HCT116 (cell line): ENCODE results near the gene KNTC1. TPM values are rescaled to one million over a fixed set of nuclear protein-coding genes. Genes with fewer than 3 reads are reported as not detected.

Experiments used
- ATAC-seq: fragments of 200-7000 bp; cut with Tn5 transposase; 2 replicates; pipeline ENCODE4 v1.9.1; 2020; ENCODE audit warnings: mild to moderate bottlenecking, moderate library complexity
- BruUV-seq: library from RNA; stranded (reverse); fragments of 400-500 nt; replicated peaks from 2 replicates; lab custom pipeline; 2021; lab: Mats Ljungman, UMichigan
- CTCF ChIA-PET: fragments of 300-600 bp; sonication (Branson Sonifier 250); formaldehyde crosslinking; loops from one replicate; lab custom pipeline; 2021; ENCODE audit warnings: antibody characterized with exemption; lab: Charles Lee
- POLR2A ChIA-PET: fragments of 300-600, 350-600 bp; sonication (Branson Sonifier 250); formaldehyde crosslinking; loops from one replicate; lab custom pipeline; 2021; ENCODE audit warnings: antibody characterized with exemption; lab: Charles Lee
- RAD21 ChIA-PET, 2 experiments: fragments of 300-600 bp; sonication (Branson Sonifier 250); formaldehyde crosslinking; loops; one replicate each; lab custom pipeline; 2023; ENCODE audit warnings: low total read pairs in 2 of 2; ENCODE audit not compliant: uncharacterized antibody in 2 of 2, unreplicated experiment in 2 of 2, low non-redundant PET in 1 of 2; lab: Charles Lee
- DNase-seq: peaks from one replicate; pipeline ENCODE4 v3.0.0-alpha.2; 2010; ENCODE audit warnings: low read depth, low spot score
- H2AFZ ChIP-seq: fragments of 200-600 bp; shearing (Covaris generic), sonication (generic); 2 replicates; pipeline ENCODE4 v1.6.1; 2017; ENCODE audit warnings: low read depth, mixed run types, mixed read lengths, antibody characterized with exemption, low read length; ENCODE audit not compliant: poor library complexity, severe bottlenecking
- H3K27ac ChIP-seq: 2 replicates; pipeline ENCODE4 v1.5.1; 2012; ENCODE audit warnings: low read depth, low read length
- H3K27me3 ChIP-seq: fragments of 200-600 bp; sonication (generic); 2 replicates; pipeline ENCODE4 v1.6.1; 2016; ENCODE audit warnings: mixed run types, low read length, mixed read lengths; ENCODE audit not compliant: insufficient read depth
- H3K36me3 ChIP-seq, 2 experiments: fragments of 200-500 bp in 1 of 2; fragments of 200-600 bp in 1 of 2; sonication (Bioruptor generic) in 1 of 2; sonication (generic) in 1 of 2; 2 replicates each; pipeline versions ENCODE4 v1.5.1 to v1.6.1; 2014 to 2016; ENCODE audit warnings: low read length in 2 of 2, inconsistent platforms in 1 of 2, mixed read lengths in 1 of 2, mixed run types in 1 of 2; ENCODE audit not compliant: insufficient read depth in 2 of 2, control insufficient read depth in 1 of 2
- H3K4me1 ChIP-seq, 2 experiments: fragments of 200-600 bp in 1 of 2; sonication (generic) in 1 of 2; 2 replicates each; pipeline versions ENCODE4 v1.5.1 to v1.6.1; 2012 to 2017; ENCODE audit warnings: low read length in 2 of 2, inconsistent platforms in 1 of 2, mild to moderate bottlenecking in 1 of 2, mixed read lengths in 1 of 2, mixed run types in 1 of 2, moderate library complexity in 1 of 2; ENCODE audit not compliant: insufficient read depth in 2 of 2, control insufficient read depth in 1 of 2
- H3K4me2 ChIP-seq: fragments of 200-600 bp; sonication (generic); 2 replicates; pipeline ENCODE4 v1.6.1; 2017; ENCODE audit warnings: mixed run types, low read length, mixed read lengths
- H3K4me3 ChIP-seq, 2 experiments: fragments of 200-600 bp in 1 of 2; sonication (generic) in 1 of 2; replicated peaks in 1 of 2; 2 replicates each; pipeline ENCODE4 v1.5.1; 2011 to 2016; ENCODE audit warnings: low read length in 2 of 2, control low read depth in 1 of 2, low read depth in 1 of 2, mild to moderate bottlenecking in 1 of 2, mixed read lengths in 1 of 2, mixed run types in 1 of 2
- H3K79me2 ChIP-seq: fragments of 200-600 bp; sonication (generic); 2 replicates; pipeline ENCODE4 v1.6.1; 2017; ENCODE audit warnings: mild to moderate bottlenecking, mixed run types, low read length, moderate library complexity, mixed read lengths; ENCODE audit not compliant: insufficient read depth
- H3K9ac ChIP-seq: fragments of 200-600 bp; sonication (generic); 2 replicates; pipeline ENCODE4 v1.6.1; 2016; ENCODE audit warnings: low read length, mixed read lengths
- H3K9me2 ChIP-seq: fragments of 200-600 bp; sonication (generic), shearing (Covaris generic); 2 replicates; pipeline ENCODE4 v1.6.1; 2017; ENCODE audit warnings: mixed run types, mild to moderate bottlenecking, moderate library complexity; ENCODE audit not compliant: insufficient read depth
- H3K9me3 ChIP-seq, 2 experiments: fragments of 200-500 bp in 1 of 2; fragments of 200-600 bp in 1 of 2; sonication (Bioruptor generic) in 1 of 2; sonication (generic) in 1 of 2; 2 replicates each; pipeline ENCODE4 v1.6.1; 2014 to 2017; ENCODE audit warnings: low read length in 2 of 2, mixed read lengths in 2 of 2, inconsistent platforms in 1 of 2, low read depth in 1 of 2, mild to moderate bottlenecking in 1 of 2, mixed run types in 1 of 2, moderate library complexity in 1 of 2; ENCODE audit not compliant: control insufficient read depth in 1 of 2, insufficient read depth in 1 of 2
- H4K20me1 ChIP-seq: fragments of 200-600 bp; sonication (generic), shearing (Covaris generic); 2 replicates; pipeline ENCODE4 v1.6.1; 2017; ENCODE audit warnings: mixed run types, mild to moderate bottlenecking, moderate library complexity; ENCODE audit not compliant: insufficient read depth
- CBX3 ChIP-seq: IDR thresholded peaks from 2 replicates; pipeline ENCODE4 v1.6.1; 2012; ENCODE audit warnings: low read depth
- EGR1 ChIP-seq: IDR thresholded peaks from 2 replicates; pipeline ENCODE4 v1.6.1; 2012; ENCODE audit warnings: low read depth
- ELF1 ChIP-seq: IDR thresholded peaks from 2 replicates; pipeline ENCODE4 v1.6.1; 2012; ENCODE audit warnings: low read depth, borderline replicate concordance
- EZH2phosphoT487 ChIP-seq: fragments of 200-600 bp; IDR thresholded peaks from 2 replicates; pipeline ENCODE4 v1.6.1; 2018; ENCODE audit warnings: antibody characterized with exemption, borderline replicate concordance
- JUND ChIP-seq: IDR thresholded peaks from 2 replicates; pipeline ENCODE4 v1.6.1; 2012
- MAX ChIP-seq: IDR thresholded peaks from 2 replicates; pipeline ENCODE4 v1.6.1; 2012
- POLR2A ChIP-seq: IDR thresholded peaks from 2 replicates; pipeline ENCODE4 v1.7.0; 2011; ENCODE audit warnings: borderline replicate concordance; ENCODE audit not compliant: insufficient read depth, insufficient read length; ENCODE audit errors: extremely low read depth
- RAD21 ChIP-seq: IDR thresholded peaks from 2 replicates; pipeline ENCODE4 v1.6.1; 2012; ENCODE audit warnings: low read depth, mild to moderate bottlenecking
- SIN3A ChIP-seq: IDR thresholded peaks from 2 replicates; pipeline ENCODE4 v1.6.1; 2012; ENCODE audit warnings: low read depth
- SRF ChIP-seq: IDR thresholded peaks from 2 replicates; pipeline ENCODE4 v1.6.1; 2012; ENCODE audit warnings: low read depth
- TCF7L2 ChIP-seq: IDR thresholded peaks from 2 replicates; pipeline ENCODE4 v1.7.0; 2011; ENCODE audit warnings: borderline replicate concordance, inconsistent platforms; ENCODE audit not compliant: insufficient read depth, insufficient read length; ENCODE audit errors: extremely low read depth
- YY1 ChIP-seq: IDR thresholded peaks from 2 replicates; pipeline ENCODE4 v1.6.1; 2011; ENCODE audit warnings: low read length, low read depth, moderate library complexity, mild to moderate bottlenecking; ENCODE audit not compliant: insufficient replicate concordance; ENCODE audit errors: extremely low read depth
- ZBTB33 ChIP-seq: IDR thresholded peaks from 2 replicates; pipeline ENCODE4 v1.6.1; 2011; ENCODE audit warnings: mild to moderate bottlenecking, low read length, moderate library complexity; ENCODE audit not compliant: insufficient replicate concordance; ENCODE audit errors: extremely low read depth
- ZFX ChIP-seq: fragments of 450-650 bp; IDR thresholded peaks from 2 replicates; pipeline ENCODE4 v1.6.1; 2017
- intact Hi-C: fragments of 100-400 bp; cut with micrococcal nuclease; formaldehyde crosslinking; loops from 2 replicates; pipeline ENCODE4 v1.10.0; 2022
- total RNA-seq: library from RNA; stranded (reverse); gene quantifications from one replicate; pipeline ENCODE4 v1.2.1, GENCODE V29; 2021; ENCODE audit not compliant: unreplicated experiment
- TF ChIP-seq, protein P1 (sequence below): IDR thresholded peaks from 2 replicates; pipeline ENCODE4 v1.6.1; 2012
- TF ChIP-seq, protein P2 (sequence below), 3 experiments: fragments of 200-600 bp in 1 of 3; sonication (generic) in 1 of 3; IDR thresholded peaks in 2 of 3; conservative IDR thresholded peaks in 1 of 3; 2 replicates each; pipeline ENCODE4 v1.5.1; 2012 to 2017; ENCODE audit warnings: low read depth in 2 of 3, low read length in 2 of 3, antibody characterized with exemption in 1 of 3, borderline replicate concordance in 1 of 3, control low read depth in 1 of 3, mild to moderate bottlenecking in 1 of 3, mixed read lengths in 1 of 3, mixed run types in 1 of 3, moderate library complexity in 1 of 3; ENCODE audit not compliant: insufficient read depth in 1 of 3

The KNTC1 gene
- total RNA-seq, 1 experiment from 2014 or later = 70.2 TPM

DNA sequence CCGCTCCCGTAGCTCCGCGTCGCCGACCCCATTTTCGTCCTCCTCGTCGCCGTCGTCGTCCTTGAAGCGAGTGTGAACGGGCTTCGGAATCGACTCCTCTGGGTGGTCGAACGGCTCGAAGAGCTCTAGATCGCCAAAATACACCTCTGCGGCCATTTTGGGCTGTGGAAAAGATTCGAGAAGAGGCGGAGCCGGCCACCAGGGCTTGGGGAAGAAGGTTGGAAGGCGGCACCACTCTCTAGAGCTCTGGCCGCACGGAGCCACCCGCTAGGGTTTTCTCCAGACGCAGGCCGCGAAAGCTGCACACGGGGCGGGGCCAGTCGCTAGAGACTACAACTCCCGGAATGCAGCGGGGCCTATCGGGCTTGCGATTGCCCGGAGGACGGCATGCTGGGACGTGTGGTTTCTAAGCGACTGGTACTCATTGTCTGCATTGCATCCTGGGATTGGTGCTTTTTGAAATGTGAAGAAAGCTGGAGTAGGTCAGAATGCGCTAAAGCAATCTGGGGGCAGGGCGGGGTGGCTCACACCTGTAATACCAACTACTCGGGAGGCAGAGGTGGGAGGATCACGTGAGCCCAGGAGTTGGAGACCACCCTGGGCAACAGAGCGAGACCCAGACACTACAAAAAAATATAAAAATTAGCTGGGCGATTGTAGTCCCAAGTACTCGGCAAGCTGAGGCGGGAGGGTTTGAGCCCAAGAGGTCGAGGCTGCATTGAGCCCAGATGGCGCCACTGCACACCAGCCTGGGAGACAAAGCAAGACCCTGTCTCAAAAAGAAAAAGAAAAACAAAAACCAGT is 26.2 kb upstream of the KNTC1 start, which contains the start of gene ZCCHC8 (continued):
- TF ChIP-seq, protein P1, sequence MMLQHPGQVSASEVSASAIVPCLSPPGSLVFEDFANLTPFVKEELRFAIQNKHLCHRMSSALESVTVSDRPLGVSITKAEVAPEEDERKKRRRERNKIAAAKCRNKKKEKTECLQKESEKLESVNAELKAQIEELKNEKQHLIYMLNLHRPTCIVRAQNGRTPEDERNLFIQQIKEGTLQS = no peak
- TF ChIP-seq TCF7L2 = peak; percentile 52
- no peak for TF ChIP-seq EZH2phosphoT487
- peak; percentile 90 for TF ChIP-seq ZFX
- peak; percentile 78 for TF ChIP-seq POLR2A
- TF ChIP-seq SIN3A = peak; percentile 64

DNA sequence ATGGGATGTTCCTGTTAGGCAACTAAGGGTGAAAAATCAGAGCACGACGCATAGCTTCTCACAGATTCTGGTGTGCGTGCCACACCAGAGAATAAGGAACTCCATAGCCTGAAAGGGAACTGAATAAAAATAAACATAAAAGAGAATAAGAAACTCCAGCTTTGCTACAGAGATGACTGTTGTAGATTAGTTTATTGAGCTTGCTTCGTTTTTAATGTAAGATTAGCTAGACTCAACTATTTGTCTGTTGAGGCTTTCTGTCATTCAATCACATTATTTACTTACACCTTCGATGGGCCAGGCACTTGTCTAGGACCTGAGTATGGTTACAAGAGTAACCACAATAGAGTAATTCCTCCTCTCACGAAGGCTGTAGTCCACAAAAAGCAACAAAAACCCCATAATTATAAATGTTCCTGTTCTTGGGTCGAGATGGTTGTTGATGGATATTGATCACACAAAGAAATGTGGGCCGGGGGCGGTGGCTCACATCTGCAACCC is 25.5 kb upstream of the KNTC1 start:
- H3K9me3 ChIP-seq = no peaks in the 10 kb centered on the region
- RAD21 ChIA-PET = no interaction called here
- H3K9ac ChIP-seq = peak overlapping the region; percentile 99
- H3K79me2 ChIP-seq = peaks cover 45% of the 10 kb centered on the region
- peaks cover 4% of the 10 kb centered on the region; the same call in 1 of the 2 replicates for H4K20me1 ChIP-seq
- H3K4me1 ChIP-seq = peaks cover 10 to 19% of the 10 kb centered on the region in 2 experiments; a peak in 3 of 4 replicates
- H3K36me3 ChIP-seq = peaks cover 18 to 27% of the 10 kb centered on the region in 2 experiments
- POLR2A ChIA-PET = interaction anchor here (0.6 to 3.0 kb wide), 12 partner anchors 10 to 251 kb away, joined by 3 to 22 read pairs (median 4); partner anchors contain the start of genes DENR, KNTC1 and RSRC2
- no peak for ATAC-seq
- CTCF ChIA-PET = interaction anchor here (1.2 to 1.6 kb wide), 3 partner anchors 25 to 102 kb away, joined by 4 to 8 read pairs (median 5); partner anchors contain the start of gene RSRC2
- intact Hi-C loops = loop anchor here (2.0 kb wide), 1 partner anchor 25 kb away; the partner anchor contains the start of genes KNTC1 and RSRC2
- TSS peak; percentile 86 for BruUV-seq
- peak overlapping the region in 1 of 2 experiments; percentile 70; a peak in 1 of 4 replicates for H3K4me3 ChIP-seq
- H3K27me3 ChIP-seq = no peaks in the 10 kb centered on the region
- H2AFZ ChIP-seq = no peak overlapping the region
- DNase-seq = no peak
- H3K27ac ChIP-seq = peak overlapping the region; percentile 47
- H3K4me2 ChIP-seq = peak overlapping the region; percentile 88
- H3K9me2 ChIP-seq = no peaks in the 10 kb centered on the region
- TF ChIP-seq RAD21 (no peak), SRF (no peak), YY1 (no peak), CBX3 (no peak), EGR1 (no peak), ZBTB33 (no peak), ELF1 (no peak), JUND (no peak), TCF7L2 (no peak), MAX (no peak), SIN3A (no peak)
- TF ChIP-seq, protein P2, sequence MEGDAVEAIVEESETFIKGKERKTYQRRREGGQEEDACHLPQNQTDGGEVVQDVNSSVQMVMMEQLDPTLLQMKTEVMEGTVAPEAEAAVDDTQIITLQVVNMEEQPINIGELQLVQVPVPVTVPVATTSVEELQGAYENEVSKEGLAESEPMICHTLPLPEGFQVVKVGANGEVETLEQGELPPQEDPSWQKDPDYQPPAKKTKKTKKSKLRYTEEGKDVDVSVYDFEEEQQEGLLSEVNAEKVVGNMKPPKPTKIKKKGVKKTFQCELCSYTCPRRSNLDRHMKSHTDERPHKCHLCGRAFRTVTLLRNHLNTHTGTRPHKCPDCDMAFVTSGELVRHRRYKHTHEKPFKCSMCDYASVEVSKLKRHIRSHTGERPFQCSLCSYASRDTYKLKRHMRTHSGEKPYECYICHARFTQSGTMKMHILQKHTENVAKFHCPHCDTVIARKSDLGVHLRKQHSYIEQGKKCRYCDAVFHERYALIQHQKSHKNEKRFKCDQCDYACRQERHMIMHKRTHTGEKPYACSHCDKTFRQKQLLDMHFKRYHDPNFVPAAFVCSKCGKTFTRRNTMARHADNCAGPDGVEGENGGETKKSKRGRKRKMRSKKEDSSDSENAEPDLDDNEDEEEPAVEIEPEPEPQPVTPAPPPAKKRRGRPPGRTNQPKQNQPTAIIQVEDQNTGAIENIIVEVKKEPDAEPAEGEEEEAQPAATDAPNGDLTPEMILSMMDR (IDR thresholded peaks at IDR 0.05 in 2 of 3, conservative IDR thresholded peaks at IDR 0.05 in 1 of 3; ENCODE audit: borderline replicate concordance in 1 of 3, insufficient read depth in 1 of 3, low read depth in 2 of 3, low read length in 2 of 3) = no peak
- TF ChIP-seq, protein P1 = no peak
